ENCODE measurements around the gene MED8. TPM values are rescaled to one million over a fixed set of nuclear protein-coding genes. Genes with fewer than 3 reads are reported as not detected.

MED8 gene
- total and polyA plus RNA-seq, 10 of the 15 experiments (the other 5 are each of a cell fraction or from before 2014, with no cell fraction given), result 20.2 to 61.7 (median 39.5) TPM

- no peak overlapping the region for H3K4me2 ChIP-seq (ENCODE audit: control insufficient read depth, insufficient read depth)
- peaks cover 36 to 38% of the 10 kb centered on the region in 2 experiments for H3K36me3 ChIP-seq (ENCODE audit: control insufficient read depth in 2 of 2, insufficient read depth in 2 of 2, low read length in 1 of 2)
- BruUV-seq (replicated peaks), result no TSS peak
- no peaks in the 10 kb centered on the region for H3K27me3 ChIP-seq (replicated peaks in 1 of 2; ENCODE audit: control insufficient read depth in 2 of 2, insufficient read depth in 2 of 2, low read length in 1 of 2)
- 90% methylated on average over 11 of the region's 11 CpGs for WGBS (ENCODE audit: insufficient coverage, insufficient replicate concordance, low lambda C conversion rate, missing lambda C conversion rate)
- FAIRE-seq, result no peak
- no peaks in the 10 kb centered on the region for H3K9me3 ChIP-seq (replicated peaks; ENCODE audit: control insufficient read depth, insufficient read depth, low read length)
- TF ChIP-seq STAT1 (conservative IDR thresholded peaks at IDR 0.05), result no peak
- TF ChIP-seq MLLT1 (IDR thresholded peaks at IDR 0.05), result no peak
- no peak for TF ChIP-seq CHD2 (IDR thresholded peaks at IDR 0.05; ENCODE audit: borderline replicate concordance, low read depth, low read length)
- H3K27ac ChIP-seq (ENCODE audit: control insufficient read depth, insufficient read depth), result no peak overlapping the region
- no peak overlapping the region for H3K9ac ChIP-seq (ENCODE audit: control insufficient read depth, insufficient read depth, low read length)
- ChIA-PET CTCF (no interaction called here), SMC1A (ENCODE audit: uncharacterized antibody, unreplicated experiment) (interaction anchor here (1.4 kb wide), 1 partner anchor 14 kb away, joined by 3 read pairs; no protein-coding TSS in a partner anchor), POLR2A (interaction anchor here (0.5 kb wide), 1 partner anchor 32 kb away, joined by 3 read pairs; no protein-coding TSS in a partner anchor), RAD21 (ENCODE audit: unreplicated experiment) (interaction anchor here (0.7 kb wide), 1 partner anchor 58 kb away, joined by 3 read pairs; the partner anchor contains the start of gene ELOVL1)
- H2AFZ ChIP-seq (ENCODE audit: control insufficient read depth, low read depth, low read length), result no peak overlapping the region
- intact Hi-C loops (cut with micrococcal nuclease; ENCODE audit: unreplicated experiment) (no loop called here), in situ Hi-C loops (cut with MboI) (no loop called here)
- H4K20me1 ChIP-seq (ENCODE audit: control insufficient read depth, insufficient read depth), result no peaks in the 10 kb centered on the region
- no peak overlapping the region for H3K4me3 ChIP-seq
- ATAC-seq, result no peak
- H3K79me2 ChIP-seq (ENCODE audit: control insufficient read depth, insufficient read depth, low read length), result no peaks in the 10 kb centered on the region
- no peaks in the 10 kb centered on the region for H3K4me1 ChIP-seq (ENCODE audit: control insufficient read depth, insufficient read depth, low read length)
- no peak for DNase-seq (ENCODE audit: low read depth, low spot score)
Observed at GRCh38 chr1:43426221-43426620, 36.6 kb upstream of the MED8 start.

DNA sequence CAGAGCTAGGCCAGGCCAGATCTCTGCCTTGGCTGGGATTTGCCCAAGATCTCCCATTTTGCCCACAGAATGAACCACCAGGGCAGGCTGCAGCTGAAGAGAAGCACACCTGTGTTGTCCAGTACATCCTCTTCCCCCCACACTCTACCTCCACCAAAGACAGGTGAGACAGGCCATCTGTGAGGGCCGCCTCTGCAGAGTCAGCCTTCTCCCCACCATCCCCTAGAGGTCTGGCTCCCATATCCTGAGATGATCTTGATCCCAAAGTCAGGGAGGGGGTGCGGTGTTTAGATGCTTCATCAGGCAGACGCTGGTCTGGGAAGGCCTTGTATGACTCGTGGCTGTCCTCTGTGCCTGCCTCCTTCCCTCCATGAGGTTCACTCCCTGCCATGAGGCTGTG lies 35.4 kb upstream of the MED8 start:
- ATAC-seq (no peak), DNase-seq (ENCODE audit: low read depth, low spot score) (no peak), FAIRE-seq (no peak)
- Histone ChIP-seq H3K9ac (ENCODE audit: control insufficient read depth, insufficient read depth, low read length) (no peak overlapping the region), H3K27me3 (replicated peaks in 1 of 2; ENCODE audit: control insufficient read depth in 2 of 2, insufficient read depth in 2 of 2, low read length in 1 of 2) (no peaks in the 10 kb centered on the region), H4K20me1 (ENCODE audit: control insufficient read depth, insufficient read depth) (no peaks in the 10 kb centered on the region), H3K79me2 (ENCODE audit: control insufficient read depth, insufficient read depth, low read length) (no peaks in the 10 kb centered on the region), H3K4me1 (ENCODE audit: control insufficient read depth, insufficient read depth, low read length) (no peaks in the 10 kb centered on the region), H3K4me2 (ENCODE audit: control insufficient read depth, insufficient read depth) (no peak overlapping the region), H3K27ac (ENCODE audit: control insufficient read depth, insufficient read depth) (no peak overlapping the region), H3K9me3 (replicated peaks; ENCODE audit: control insufficient read depth, insufficient read depth, low read length) (no peaks in the 10 kb centered on the region), H3K4me3 (no peak overlapping the region), H2AFZ (ENCODE audit: control insufficient read depth, low read depth, low read length) (no peak overlapping the region), H3K36me3 (ENCODE audit: control insufficient read depth in 2 of 2, insufficient read depth in 2 of 2, low read length in 1 of 2) (peaks cover 32 to 45% of the 10 kb centered on the region in 2 experiments)
- CTCF ChIA-PET, result interaction anchor here (0.6 kb wide), 1 partner anchor 198 kb away, joined by 3 read pairs; no protein-coding TSS in a partner anchor
- no TSS peak for BruUV-seq (replicated peaks)
- POLR2A ChIA-PET, result no interaction called here
- in situ Hi-C loops (cut with MboI) (no loop called here), intact Hi-C loops (cut with micrococcal nuclease; ENCODE audit: unreplicated experiment) (no loop called here)
- SMC1A ChIA-PET (ENCODE audit: uncharacterized antibody, unreplicated experiment), result interaction anchor here (0.9 to 1.4 kb wide), 2 partner anchors 13 to 38 kb away, joined by 3 read pairs; no protein-coding TSS in a partner anchor
- TF ChIP-seq TARDBP (IDR thresholded peaks at IDR 0.05; ENCODE audit: borderline replicate concordance), result no peak
- TF ChIP-seq, protein P1, sequence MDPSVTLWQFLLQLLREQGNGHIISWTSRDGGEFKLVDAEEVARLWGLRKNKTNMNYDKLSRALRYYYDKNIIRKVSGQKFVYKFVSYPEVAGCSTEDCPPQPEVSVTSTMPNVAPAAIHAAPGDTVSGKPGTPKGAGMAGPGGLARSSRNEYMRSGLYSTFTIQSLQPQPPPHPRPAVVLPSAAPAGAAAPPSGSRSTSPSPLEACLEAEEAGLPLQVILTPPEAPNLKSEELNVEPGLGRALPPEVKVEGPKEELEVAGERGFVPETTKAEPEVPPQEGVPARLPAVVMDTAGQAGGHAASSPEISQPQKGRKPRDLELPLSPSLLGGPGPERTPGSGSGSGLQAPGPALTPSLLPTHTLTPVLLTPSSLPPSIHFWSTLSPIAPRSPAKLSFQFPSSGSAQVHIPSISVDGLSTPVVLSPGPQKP (IDR thresholded peaks at IDR 0.05; ENCODE audit: low read depth, low read length), result no peak
- TF ChIP-seq POU2F2 (IDR thresholded peaks at IDR 0.05; ENCODE audit: borderline replicate concordance, low read depth, low read length), result no peak
- no peak for TF ChIP-seq KAT2A (conservative IDR thresholded peaks at IDR 0.05; ENCODE audit: control insufficient read depth, low read depth, low read length)
- TF ChIP-seq KLF5 (IDR thresholded peaks at IDR 0.05; ENCODE audit: partially characterized antibody), result no peak
- 98% methylated on average over 4 of the region's 4 CpGs for WGBS (ENCODE audit: insufficient coverage, insufficient replicate concordance, low lambda C conversion rate, missing lambda C conversion rate)
- RAD21 ChIA-PET (ENCODE audit: unreplicated experiment), result no interaction called here
